HL-60 (cell line): Measurements from ENCODE around the gene LRBA.

Experiments used
- DNase-seq, 2 experiments: peaks; one replicate each; pipeline ENCODE4 v3.0.0-alpha.2; 2010 to 2020; ENCODE audit warnings: low read depth in 1 of 2, low spot score in 1 of 2
- H3K27ac ChIP-seq: fragments of 250-450 bp; sonication (Bioruptor Pico); replicated peaks from 2 replicates; pipeline ENCODE4 v1.5.1; 2020; ENCODE audit warnings: mild to moderate bottlenecking, moderate library complexity
- H3K27me3 ChIP-seq: fragments of 250-450 bp; sonication (Bioruptor Pico); 2 replicates; pipeline ENCODE4 v1.5.1; 2021; ENCODE audit warnings: mild to moderate bottlenecking, moderate library complexity; ENCODE audit not compliant: insufficient read depth, poor library complexity, severe bottlenecking
- H3K4me3 ChIP-seq: replicated peaks from 2 replicates; pipeline ENCODE4 v1.5.1; 2011; ENCODE audit warnings: mild to moderate bottlenecking, control low read depth, low read length; ENCODE audit not compliant: insufficient read depth
- GABPA ChIP-seq: IDR thresholded peaks from 2 replicates; pipeline ENCODE4 v1.6.1; 2012; ENCODE audit warnings: low read depth
- POLR2AphosphoS5 ChIP-seq: IDR thresholded peaks from 2 replicates; pipeline ENCODE4 v1.6.1; 2012; ENCODE audit warnings: low read depth
- SPI1 ChIP-seq: IDR thresholded peaks from 2 replicates; pipeline ENCODE4 v1.6.1; 2012; ENCODE audit warnings: low read depth, mild to moderate bottlenecking, borderline replicate concordance
- TF ChIP-seq, protein P1 (sequence below): IDR thresholded peaks from one replicate; pipeline ENCODE4 v1.5.1; 2011; ENCODE audit warnings: low read length, control low read depth, inconsistent platforms; ENCODE audit not compliant: insufficient read depth
- TF ChIP-seq, protein P2 (sequence below): IDR thresholded peaks from 2 replicates; pipeline ENCODE4 v1.6.1; 2012; ENCODE audit warnings: low read depth; ENCODE audit not compliant: insufficient replicate concordance

LRBA gene

DNA sequence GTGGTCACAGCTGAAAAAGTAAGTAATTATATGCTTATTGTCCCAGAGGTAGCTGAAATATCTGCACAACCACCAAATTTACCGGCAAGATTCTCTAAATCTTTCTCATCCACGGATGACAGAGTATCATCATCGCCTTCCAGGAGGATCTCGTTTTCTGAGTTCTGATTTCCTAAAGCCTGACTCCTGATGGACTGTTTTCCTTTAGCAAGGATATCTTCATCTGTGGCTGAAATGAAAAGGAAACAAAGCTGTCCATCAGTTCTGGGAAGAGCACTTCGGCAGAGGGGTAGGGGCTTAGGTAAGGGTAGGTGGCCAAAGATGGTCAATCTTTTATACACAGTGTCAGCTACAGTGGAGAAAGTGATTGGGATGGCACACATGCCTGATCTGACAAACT, 424.5 kb downstream of the LRBA start:
- no peak for TF ChIP-seq GABPA
- TF ChIP-seq, protein P1, sequence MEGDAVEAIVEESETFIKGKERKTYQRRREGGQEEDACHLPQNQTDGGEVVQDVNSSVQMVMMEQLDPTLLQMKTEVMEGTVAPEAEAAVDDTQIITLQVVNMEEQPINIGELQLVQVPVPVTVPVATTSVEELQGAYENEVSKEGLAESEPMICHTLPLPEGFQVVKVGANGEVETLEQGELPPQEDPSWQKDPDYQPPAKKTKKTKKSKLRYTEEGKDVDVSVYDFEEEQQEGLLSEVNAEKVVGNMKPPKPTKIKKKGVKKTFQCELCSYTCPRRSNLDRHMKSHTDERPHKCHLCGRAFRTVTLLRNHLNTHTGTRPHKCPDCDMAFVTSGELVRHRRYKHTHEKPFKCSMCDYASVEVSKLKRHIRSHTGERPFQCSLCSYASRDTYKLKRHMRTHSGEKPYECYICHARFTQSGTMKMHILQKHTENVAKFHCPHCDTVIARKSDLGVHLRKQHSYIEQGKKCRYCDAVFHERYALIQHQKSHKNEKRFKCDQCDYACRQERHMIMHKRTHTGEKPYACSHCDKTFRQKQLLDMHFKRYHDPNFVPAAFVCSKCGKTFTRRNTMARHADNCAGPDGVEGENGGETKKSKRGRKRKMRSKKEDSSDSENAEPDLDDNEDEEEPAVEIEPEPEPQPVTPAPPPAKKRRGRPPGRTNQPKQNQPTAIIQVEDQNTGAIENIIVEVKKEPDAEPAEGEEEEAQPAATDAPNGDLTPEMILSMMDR: no peak
- H3K27ac ChIP-seq: no peak overlapping the region
- no peak overlapping the region for H3K4me3 ChIP-seq
- no peaks in the 10 kb centered on the region for H3K27me3 ChIP-seq
- DNase-seq: no peak

DNA sequence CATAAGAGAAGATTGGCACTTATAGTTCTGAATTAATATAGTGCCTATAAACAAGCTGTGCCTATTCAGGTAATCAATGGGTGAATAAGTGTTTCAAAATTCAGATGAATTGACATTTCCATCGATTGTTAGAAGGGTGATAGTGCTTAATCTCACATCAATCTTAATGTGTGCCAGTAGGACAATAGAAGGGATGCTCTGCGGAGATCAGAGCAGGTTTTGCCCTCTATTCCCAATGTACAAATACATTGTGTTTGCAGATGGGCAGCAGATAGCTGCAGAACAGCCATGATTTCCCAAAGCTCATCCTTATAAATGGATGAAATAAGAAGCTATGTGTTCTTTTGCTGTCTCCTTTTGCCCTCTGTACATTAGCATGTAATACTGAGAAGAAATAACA, 425.9 kb downstream of the LRBA start:
- H3K27me3 ChIP-seq: no peaks in the 10 kb centered on the region
- no peak overlapping the region for H3K27ac ChIP-seq
- no peak overlapping the region for H3K4me3 ChIP-seq
- TF ChIP-seq, protein P2, sequence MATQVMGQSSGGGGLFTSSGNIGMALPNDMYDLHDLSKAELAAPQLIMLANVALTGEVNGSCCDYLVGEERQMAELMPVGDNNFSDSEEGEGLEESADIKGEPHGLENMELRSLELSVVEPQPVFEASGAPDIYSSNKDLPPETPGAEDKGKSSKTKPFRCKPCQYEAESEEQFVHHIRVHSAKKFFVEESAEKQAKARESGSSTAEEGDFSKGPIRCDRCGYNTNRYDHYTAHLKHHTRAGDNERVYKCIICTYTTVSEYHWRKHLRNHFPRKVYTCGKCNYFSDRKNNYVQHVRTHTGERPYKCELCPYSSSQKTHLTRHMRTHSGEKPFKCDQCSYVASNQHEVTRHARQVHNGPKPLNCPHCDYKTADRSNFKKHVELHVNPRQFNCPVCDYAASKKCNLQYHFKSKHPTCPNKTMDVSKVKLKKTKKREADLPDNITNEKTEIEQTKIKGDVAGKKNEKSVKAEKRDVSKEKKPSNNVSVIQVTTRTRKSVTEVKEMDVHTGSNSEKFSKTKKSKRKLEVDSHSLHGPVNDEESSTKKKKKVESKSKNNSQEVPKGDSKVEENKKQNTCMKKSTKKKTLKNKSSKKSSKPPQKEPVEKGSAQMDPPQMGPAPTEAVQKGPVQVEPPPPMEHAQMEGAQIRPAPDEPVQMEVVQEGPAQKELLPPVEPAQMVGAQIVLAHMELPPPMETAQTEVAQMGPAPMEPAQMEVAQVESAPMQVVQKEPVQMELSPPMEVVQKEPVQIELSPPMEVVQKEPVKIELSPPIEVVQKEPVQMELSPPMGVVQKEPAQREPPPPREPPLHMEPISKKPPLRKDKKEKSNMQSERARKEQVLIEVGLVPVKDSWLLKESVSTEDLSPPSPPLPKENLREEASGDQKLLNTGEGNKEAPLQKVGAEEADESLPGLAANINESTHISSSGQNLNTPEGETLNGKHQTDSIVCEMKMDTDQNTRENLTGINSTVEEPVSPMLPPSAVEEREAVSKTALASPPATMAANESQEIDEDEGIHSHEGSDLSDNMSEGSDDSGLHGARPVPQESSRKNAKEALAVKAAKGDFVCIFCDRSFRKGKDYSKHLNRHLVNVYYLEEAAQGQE: no peak
- TF ChIP-seq SPI1 (no peak), GABPA (no peak), POLR2AphosphoS5 (no peak)
- TF ChIP-seq, protein P1: no peak
- no peak for DNase-seq

DNA sequence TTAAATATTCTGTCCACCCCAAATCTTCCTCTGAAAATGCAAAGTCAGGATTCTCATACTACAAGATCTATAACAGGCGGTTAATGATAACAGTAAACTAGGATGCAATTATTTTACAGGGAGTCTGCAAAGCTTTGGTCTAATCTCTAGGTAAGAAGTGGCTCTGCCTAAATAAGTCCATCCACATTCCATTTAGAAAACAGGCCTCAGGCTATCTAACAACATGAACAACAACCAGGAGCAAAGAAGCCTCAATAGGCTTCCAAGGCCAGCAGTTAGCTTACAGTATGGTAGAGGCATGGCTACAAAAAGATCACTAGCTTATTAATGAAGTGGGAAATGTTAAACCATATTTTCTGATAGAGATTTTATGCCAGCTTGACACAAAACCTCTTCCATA, 426.8 kb downstream of the LRBA start:
- no peak overlapping the region for H3K27ac ChIP-seq
- TF ChIP-seq, protein P1: no peak
- TF ChIP-seq GABPA: no peak
- TF ChIP-seq POLR2AphosphoS5: no peak
- TF ChIP-seq, protein P2: no peak
- no peak for TF ChIP-seq SPI1
- no peak for DNase-seq

DNA sequence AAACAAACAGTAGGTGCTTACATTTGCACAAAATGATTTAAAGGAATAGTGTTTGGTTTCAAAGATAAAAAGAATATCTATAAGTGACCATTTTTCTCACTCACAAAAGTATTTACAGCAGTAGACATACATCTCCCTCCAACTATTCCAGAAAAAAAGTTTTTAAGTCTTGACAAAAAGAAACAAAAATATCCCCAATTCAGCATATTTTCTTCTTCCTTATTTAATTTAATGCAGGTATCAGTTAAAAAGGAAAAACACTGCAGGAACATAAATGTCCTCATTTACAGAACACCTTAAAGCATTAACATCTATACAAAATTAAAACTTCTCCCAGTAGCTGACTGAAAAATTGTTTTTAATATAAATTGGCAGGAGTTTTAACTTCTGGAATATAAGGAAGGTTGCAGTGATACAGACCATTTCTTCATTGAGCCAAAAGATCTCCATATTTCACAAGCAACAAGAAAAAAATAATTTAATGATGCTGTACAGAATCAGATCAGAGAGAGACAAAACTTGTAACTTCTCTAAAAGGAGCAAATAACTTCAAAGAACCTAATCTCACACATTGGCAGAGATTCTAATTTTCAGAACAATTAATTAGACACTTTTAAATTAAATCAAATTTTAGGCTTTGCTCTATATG, 428.8 kb downstream of the LRBA start:
- no peaks in the 10 kb centered on the region for H3K27me3 ChIP-seq
- no peak overlapping the region for H3K27ac ChIP-seq
- TF ChIP-seq POLR2AphosphoS5 (no peak), GABPA (no peak), SPI1 (no peak)
- TF ChIP-seq, protein P1: no peak
- TF ChIP-seq, protein P2: no peak
- DNase-seq: no peak
- H3K4me3 ChIP-seq: no peak overlapping the region

More for the DNA sequence above, 426.8 kb downstream of the LRBA start:
- Histone ChIP-seq H3K4me3 (no peak overlapping the region), H3K27me3 (no peaks in the 10 kb centered on the region)
